ENCODE data around the gene MEIS2.

DNA sequence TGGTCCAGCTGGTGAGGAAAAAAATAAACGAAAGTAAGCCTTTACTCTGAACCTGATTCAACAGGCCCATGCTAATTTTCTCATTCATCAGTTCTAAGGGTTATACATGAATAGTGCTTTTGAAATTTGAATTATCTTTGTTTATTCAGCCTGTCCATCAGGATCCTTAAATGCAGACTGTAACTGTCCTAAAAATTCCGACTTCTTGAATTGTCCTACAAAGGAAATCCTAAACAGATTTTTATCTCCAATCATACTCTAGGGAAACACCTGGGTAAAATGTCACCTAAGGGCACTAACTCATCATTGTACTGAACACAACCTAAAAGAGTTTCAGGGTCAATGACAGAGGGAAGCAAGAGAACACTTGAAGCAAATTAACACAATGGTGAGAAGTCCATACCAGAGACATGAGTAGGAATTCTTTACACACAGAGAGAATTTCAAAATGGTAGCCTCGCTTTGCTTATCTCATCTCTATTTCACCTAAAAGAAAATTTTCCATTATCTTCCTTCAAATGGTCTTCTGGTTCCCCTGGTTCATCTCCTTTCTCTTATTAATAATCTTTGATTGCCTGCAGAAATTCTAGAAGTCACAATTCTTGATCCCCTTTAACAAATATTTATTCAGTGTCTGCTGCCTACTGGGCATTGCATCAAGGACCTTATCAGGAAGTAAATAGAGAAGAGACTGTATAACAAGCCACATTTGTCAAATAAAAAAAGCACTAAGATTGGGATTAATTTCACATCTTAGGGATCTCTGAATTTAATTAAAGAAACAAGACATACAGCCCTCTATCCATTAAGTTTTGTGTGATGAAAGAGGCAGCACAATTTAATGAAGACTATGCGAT lies 182.7 kb downstream of the MEIS2 start:
- TF ChIP-seq, protein P1, sequence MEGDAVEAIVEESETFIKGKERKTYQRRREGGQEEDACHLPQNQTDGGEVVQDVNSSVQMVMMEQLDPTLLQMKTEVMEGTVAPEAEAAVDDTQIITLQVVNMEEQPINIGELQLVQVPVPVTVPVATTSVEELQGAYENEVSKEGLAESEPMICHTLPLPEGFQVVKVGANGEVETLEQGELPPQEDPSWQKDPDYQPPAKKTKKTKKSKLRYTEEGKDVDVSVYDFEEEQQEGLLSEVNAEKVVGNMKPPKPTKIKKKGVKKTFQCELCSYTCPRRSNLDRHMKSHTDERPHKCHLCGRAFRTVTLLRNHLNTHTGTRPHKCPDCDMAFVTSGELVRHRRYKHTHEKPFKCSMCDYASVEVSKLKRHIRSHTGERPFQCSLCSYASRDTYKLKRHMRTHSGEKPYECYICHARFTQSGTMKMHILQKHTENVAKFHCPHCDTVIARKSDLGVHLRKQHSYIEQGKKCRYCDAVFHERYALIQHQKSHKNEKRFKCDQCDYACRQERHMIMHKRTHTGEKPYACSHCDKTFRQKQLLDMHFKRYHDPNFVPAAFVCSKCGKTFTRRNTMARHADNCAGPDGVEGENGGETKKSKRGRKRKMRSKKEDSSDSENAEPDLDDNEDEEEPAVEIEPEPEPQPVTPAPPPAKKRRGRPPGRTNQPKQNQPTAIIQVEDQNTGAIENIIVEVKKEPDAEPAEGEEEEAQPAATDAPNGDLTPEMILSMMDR (tag by site-specific recombination; IDR thresholded peaks at IDR 0.05): no peak
- TF ChIP-seq ZNF274 (IDR thresholded peaks at IDR 0.05; ENCODE audit: low read length) (no peak), ZNF274 (tag by site-specific recombination; IDR thresholded peaks at IDR 0.05; ENCODE audit: borderline replicate concordance) (no peak)
- TF ChIP-seq, protein P2, sequence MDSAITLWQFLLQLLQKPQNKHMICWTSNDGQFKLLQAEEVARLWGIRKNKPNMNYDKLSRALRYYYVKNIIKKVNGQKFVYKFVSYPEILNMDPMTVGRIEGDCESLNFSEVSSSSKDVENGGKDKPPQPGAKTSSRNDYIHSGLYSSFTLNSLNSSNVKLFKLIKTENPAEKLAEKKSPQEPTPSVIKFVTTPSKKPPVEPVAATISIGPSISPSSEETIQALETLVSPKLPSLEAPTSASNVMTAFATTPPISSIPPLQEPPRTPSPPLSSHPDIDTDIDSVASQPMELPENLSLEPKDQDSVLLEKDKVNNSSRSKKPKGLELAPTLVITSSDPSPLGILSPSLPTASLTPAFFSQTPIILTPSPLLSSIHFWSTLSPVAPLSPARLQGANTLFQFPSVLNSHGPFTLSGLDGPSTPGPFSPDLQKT (IDR thresholded peaks at IDR 0.05; ENCODE audit: borderline replicate concordance, low read depth, low read length): no peak

Measured in HEK293 (cell line).